GM19452 (cell line): ENCODE data around the gene PEPD.

Source experiments
- ATAC-seq: cut with Tn5 transposase; IDR thresholded peaks from one replicate; pipeline ENCODE4 v1.9.1; 2021; ENCODE audit not compliant: unreplicated experiment

PEPD gene

DNA sequence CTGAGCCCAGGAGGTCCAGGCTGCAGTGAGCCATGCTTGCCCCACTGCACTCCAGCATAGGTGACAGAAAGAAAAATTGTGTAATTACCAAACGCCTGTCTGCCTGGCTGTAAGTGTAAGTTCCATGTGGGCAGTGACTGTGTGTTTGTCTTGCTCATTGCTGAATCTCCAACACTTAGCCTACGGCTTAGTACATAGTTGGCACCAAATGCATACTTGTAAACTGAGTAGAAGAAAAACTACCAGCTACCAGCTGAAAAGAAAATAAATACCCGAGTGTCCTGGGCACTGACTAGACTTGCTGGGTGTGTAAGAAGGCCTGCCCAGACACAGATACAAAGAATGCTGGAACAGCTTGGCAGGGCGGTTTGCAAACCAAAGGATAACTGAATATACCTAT, 150.8 kb downstream of the PEPD start:
- no peak for ATAC-seq

- ATAC-seq: no peak
Measured at GRCh38 chr19:33368074-33368864, 153.3 kb downstream of the PEPD start.

- ATAC-seq: no peak
Measured at GRCh38 chr19:33366897-33367296, 154.7 kb downstream of the PEPD start.

DNA sequence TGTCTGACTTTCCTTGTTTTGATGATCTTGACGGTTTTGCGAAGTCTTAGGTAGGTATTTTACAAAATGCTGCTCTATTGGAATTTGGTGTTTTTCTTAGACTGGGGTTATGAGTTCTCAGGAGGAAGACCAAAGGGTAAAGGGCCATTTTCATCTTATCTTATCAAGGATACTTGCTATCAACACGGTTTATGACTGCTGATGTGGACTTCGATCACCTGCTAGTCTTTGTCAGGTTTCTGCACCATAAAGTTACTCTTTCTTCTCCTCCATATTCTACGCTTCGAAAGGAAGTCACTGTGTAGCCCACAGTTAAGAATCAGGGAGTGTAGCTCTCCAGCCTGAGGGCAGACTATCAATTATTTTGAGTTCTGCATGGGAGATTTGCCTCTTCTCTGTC, 155.5 kb downstream of the PEPD start:
- no peak for ATAC-seq

DNA sequence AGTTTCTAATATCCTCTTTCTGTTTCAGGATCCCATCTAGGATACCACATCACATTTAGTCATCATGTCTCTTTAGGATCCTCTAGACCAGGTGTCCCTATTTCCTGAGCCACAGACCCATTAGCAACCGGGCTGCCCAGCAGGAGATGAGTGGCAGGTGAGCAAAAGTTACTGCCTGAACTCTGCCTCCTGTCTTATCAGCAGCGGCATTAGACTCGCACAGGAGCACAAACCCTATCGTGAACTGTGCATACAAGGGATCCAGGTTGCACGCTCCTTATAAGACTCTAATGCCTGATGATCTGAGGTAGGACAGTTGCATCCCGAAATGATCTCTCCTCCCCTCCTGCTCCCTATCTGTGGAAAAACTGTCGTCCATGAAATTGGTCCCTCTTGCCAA, 155.9 kb downstream of the PEPD start:
- ATAC-seq: no peak

DNA sequence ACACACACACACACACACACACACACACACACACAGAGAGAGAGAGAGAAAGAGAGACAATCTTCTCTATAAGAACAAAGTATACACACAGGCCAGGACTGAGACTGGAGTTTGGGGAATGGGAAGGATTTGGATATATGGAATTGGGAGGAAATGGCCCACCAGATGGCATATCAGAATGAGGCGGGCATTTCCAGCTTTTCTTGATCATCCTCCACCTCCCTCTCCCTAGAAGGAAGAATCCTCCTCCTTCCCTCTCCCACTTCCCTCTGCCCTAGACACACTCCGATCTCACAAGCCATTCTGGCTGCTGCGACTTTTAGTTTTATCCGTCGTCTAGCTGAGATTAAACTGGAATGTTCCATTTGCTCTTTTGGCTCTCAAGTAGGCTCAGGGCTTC, 158.1 kb downstream of the PEPD start:
- no peak for ATAC-seq

- ATAC-seq: no peak
Measured at GRCh38 chr19:33362508-33363228, 158.9 kb downstream of the PEPD start.

DNA sequence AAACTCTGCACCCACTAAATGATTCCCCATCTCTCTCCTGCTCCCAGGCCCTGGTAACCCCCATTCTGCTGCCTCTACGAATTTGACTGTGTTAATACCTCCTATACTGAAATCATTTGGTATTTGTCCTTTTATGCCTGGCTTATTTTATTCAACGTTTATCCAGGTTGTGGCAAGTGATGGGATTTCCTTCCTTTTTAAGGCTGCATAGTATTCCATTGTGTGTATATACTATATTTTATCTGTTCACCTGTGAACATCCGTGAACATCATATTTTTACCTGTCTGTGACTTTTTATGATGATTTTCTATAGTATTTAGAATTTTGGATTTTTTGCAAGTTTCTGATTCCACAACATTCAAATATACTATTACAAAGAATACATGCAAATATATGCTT, 162.0 kb downstream of the PEPD start:
- ATAC-seq: no peak

GRCh38 chr19:33358408-33358807, 163.2 kb downstream of the PEPD start:
- no peak for ATAC-seq

DNA sequence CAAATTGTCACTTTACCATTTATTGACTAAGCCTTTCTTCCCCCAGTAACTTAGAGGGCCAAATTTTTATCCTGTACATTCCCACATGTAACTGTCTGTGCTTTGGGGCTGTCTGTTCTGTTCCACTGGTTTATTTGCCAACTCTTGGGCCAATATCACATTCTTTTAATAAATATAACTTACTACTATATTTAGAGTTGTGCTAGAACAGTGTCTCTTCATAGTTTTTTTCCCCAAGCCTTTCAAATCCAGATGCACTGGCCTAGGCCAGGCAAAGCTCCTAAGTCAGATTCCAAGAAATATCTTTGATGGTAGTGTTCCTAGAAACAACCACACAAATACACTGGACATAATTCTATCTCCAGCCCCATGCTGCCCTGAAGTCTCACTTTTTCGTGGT, 164.0 kb downstream of the PEPD start:
- ATAC-seq: no peak

- ATAC-seq: no peak
Measured at GRCh38 chr19:33355535-33355934, 166.1 kb downstream of the PEPD start.

GRCh38 chr19:33350538-33351309, 170.9 kb downstream of the PEPD start:
- ATAC-seq: no peak

DNA sequence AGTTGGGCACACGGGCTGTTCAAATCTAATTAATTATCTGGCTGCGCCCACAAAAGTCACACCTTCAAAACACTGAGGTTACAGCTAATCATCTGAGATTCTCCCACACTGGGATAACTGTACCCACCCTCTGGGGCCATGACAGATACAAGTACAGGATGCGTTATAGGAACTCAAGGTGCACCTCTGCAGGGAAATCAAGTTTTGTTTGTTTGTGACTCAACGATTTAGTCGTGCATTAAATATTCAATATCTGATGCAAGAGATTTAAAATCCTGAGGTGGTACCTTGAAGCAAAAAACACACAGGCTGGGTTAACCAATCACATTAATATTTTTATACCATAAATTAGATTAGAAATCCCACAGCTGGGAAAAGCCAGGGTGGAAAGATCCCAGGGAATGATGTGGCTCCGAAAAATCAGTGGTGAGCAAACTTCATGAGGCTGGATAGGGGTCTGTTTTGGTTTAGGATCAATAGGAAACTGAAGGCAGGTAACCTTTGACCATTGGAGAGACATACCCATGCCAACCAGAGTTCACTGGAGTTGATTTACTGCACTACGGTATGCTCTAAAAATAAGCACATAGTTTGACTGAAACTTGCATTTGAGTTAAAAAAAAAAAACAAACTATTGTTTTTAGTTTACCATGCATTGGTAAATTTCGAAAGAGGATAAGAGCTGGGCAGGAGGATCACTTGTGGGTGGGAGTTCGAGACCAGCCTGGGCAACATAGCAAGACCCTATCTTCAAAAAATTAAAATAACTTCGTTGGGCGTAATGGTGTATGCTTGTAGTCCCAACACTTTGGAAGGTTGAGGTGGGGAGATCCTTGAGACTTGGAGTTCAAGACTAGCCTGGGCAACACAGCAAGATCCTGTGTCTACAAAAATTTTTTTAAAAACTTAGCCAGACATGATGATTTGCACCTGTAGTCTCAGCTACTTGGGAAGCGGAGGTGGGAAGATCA, 172.0 kb downstream of the PEPD start:
- no peak for ATAC-seq

GRCh38 chr19:33348301-33349010, 173.1 kb downstream of the PEPD start:
- ATAC-seq: no peak

DNA sequence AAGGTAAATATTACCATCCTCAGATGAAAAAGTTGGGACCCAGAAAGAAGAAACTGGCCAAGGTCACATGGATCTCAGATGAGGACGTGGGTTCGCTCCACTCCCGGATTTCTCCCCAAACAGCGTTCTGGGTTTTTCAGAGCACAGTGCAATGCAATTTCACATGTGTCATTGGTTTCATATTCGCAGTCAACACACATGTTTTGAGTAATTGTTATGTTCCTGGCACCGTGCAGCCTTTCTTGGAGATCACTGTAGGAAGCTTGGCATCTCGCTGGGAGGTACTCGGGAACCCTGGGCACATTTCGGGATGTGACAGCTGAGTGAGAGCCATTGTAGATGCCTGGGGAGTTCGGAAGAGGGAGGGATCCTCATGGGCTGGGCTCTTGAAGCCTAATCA, 174.3 kb downstream of the PEPD start:
- ATAC-seq: no peak

- ATAC-seq: no peak
Measured at GRCh38 chr19:33346665-33347064, 174.9 kb downstream of the PEPD start.

GRCh38 chr19:33345163-33345562, 176.4 kb downstream of the PEPD start:
- ATAC-seq: no peak

DNA sequence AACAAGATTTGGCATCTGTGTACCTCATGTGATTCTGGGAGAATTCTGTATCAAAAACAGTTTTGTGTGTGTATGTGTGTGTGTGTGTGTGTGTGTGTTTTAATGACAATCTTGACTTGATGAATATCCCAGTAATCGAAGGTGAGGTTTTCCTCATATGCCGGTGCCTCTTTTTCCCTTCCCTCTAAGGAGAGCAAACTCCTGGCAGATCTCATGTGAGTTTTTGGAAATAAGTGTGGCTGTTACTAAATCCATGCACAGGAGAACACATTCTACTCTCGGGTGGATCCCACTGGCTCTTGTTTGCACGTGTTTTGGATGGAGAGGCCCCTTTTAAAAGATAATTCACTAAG, 177.0 kb downstream of the PEPD start:
- ATAC-seq: no peak

DNA sequence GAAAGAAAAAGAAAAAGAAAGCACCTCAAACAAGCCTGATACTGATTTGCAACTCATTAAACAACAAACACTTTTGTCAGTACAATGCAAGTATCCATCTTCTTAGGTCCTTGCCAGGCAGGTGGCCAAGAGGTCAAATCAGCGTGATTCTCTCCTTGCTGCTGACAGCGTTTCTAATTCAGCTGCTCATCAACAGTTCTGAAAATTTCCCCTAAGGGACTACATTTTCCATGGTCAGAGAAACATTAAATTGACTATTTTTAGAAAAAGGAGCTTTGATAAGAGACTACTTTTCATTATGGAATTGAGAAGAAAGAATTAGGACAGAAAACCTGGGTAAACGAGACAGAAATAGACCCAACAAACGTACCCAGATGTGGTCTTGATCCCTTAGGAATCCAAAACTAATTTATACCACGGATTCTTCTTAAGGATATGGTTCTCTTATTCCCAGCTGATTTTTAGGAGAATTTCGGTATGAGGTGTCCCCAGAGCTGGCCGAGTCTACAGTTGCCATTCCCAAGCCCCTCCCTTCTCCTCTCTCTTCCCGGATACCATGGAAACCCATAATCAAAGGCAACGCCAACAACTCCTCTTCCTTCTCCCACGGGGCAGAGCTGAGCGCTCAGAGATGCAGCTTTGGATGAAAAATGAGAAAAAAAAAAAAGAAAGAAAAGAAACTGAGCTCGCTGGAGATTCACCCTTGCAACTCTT, 177.6 kb downstream of the PEPD start:
- ATAC-seq: no peak

DNA sequence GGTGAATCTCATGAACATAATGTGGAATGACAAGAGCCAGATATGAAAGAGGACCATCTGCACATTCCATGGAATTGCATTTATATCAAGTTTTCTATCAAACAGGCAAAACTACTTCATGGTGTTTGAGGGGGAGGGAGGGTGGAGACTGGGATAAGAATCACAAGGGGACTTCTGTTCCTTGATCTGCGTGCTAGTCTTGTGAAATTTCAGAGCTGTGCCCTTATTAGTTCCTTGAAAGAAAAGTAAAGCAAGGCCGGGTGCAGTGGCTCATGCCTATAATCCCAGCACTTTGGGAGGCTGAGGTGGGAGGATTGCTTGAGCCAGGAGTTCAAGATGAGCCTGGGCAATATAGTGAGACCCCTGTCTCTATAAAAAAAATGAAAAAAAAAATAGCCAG, 178.3 kb downstream of the PEPD start:
- ATAC-seq: no peak
